Left renal cortex interstitium (tissue), 4 donors: ENCODE data around the gene PAX5. TPM values are rescaled to one million over a fixed set of nuclear protein-coding genes. Genes with fewer than 3 reads are reported as not detected.

Experiments
- DNase-seq, 4 donors: peaks; one replicate each; pipeline ENCODE4 v3.0.0-alpha.2; 2013; ENCODE audit warnings: low read depth in 4 of 4, low spot score in 2 of 4, missing footprints in 1 of 4
- polyA plus RNA-seq, 4 donors: library from polyadenylated mRNA; unstranded; fragments of 120-200 nt; gene quantifications; one replicate each; pipeline ENCODE4 v1.2.1, GENCODE V29; 2013; ENCODE audit not compliant: insufficient read length in 4 of 4

Gene PAX5
- polyA plus RNA-seq, 4 donors: 0.16 to 0.28 (median 0.19) TPM

- no peak for DNase-seq
These were observed 191.2 kb downstream of the PAX5 start for GRCh38 chr9:36842560-36843530.

GRCh38 chr9:36840898-36841536 lies 193.1 kb downstream of the PAX5 start:
- no peak for DNase-seq

- DNase-seq: no peak
These were observed 194.8 kb downstream of the PAX5 start for GRCh38 chr9:36839131-36839885.

- DNase-seq: no peak
These were observed 196.3 kb downstream of the PAX5 start for GRCh38 chr9:36837431-36838405.

- no peak for DNase-seq
These were observed 197.6 kb downstream of the PAX5 start for GRCh38 chr9:36836486-36836885.

- DNase-seq: no peak
These were observed 198.6 kb downstream of the PAX5 start for GRCh38 chr9:36835271-36835996.

GRCh38 chr9:36834736-36835135 lies 199.3 kb downstream of the PAX5 start:
- no peak for DNase-seq

- DNase-seq: no peak
These were observed 200.1 kb downstream of the PAX5 start for GRCh38 chr9:36833954-36834353.

GRCh38 chr9:36832164-36832795 lies 201.8 kb downstream of the PAX5 start:
- DNase-seq: no peak

- no peak for DNase-seq
These were observed 202.5 kb downstream of the PAX5 start for GRCh38 chr9:36831381-36832161.

- DNase-seq: no peak
These were observed 205.5 kb downstream of the PAX5 start for GRCh38 chr9:36828611-36829013.

- no peak for DNase-seq
These were observed 206.5 kb downstream of the PAX5 start for GRCh38 chr9:36827593-36827992.

- no peak for DNase-seq
These were observed 207.5 kb downstream of the PAX5 start for GRCh38 chr9:36826581-36826980.

- DNase-seq: no peak
These were observed 208.9 kb downstream of the PAX5 start for GRCh38 chr9:36825179-36825578.

- DNase-seq: no peak
These were observed 210.1 kb downstream of the PAX5 start for GRCh38 chr9:36823934-36824333.

- DNase-seq: no peak
These were observed 210.6 kb downstream of the PAX5 start for GRCh38 chr9:36823466-36823865.

- DNase-seq: no peak
These were observed 211.9 kb downstream of the PAX5 start for GRCh38 chr9:36822201-36822600.

- no peak for DNase-seq
These were observed 213.6 kb downstream of the PAX5 start for GRCh38 chr9:36820392-36820861.
